Neutrophil (primary cell): ENCODE measurements around the gene BRI3.

Source experiments
- H3K27ac ChIP-seq: fragments of 200-600 bp; sonication (generic); 2 replicates; pipeline ENCODE4 v1.5.1; 2016; ENCODE audit warnings: mild to moderate bottlenecking, moderate library complexity
- H3K27me3 ChIP-seq: fragments of 200-600 bp; sonication (generic); 2 replicates; pipeline ENCODE4 v1.6.0; 2016; ENCODE audit warnings: mild to moderate bottlenecking
- H3K36me3 ChIP-seq: fragments of 200-600 bp; sonication (generic); 2 replicates; pipeline ENCODE4 v1.5.1; 2017
- H3K4me1 ChIP-seq, 2 experiments: fragments of 200-600 bp in 1 of 2; sonication (generic) in 1 of 2; 1 replicate in 1 of 2; 2 replicates in 1 of 2; pipeline versions ENCODE4 v1.5.1 to v1.6.1; 2013 to 2016; ENCODE audit warnings: low read depth in 1 of 2, low read length in 1 of 2, mild to moderate bottlenecking in 1 of 2, moderate library complexity in 1 of 2; ENCODE audit not compliant: control insufficient read depth in 1 of 2, insufficient read depth in 1 of 2
- H3K4me3 ChIP-seq, 2 experiments: fragments of 200-600 bp in 1 of 2; sonication (generic) in 1 of 2; 1 replicate in 1 of 2; 2 replicates in 1 of 2; pipeline ENCODE4 v1.5.1; 2013 to 2016; ENCODE audit warnings: low read depth in 1 of 2, low read length in 1 of 2, mild to moderate bottlenecking in 1 of 2, moderate library complexity in 1 of 2
- H3K9me3 ChIP-seq: fragments of 200-600 bp; sonication (generic); 2 replicates; pipeline ENCODE4 v1.5.1; 2016
- CTCF ChIP-seq: fragments of 200-600 bp; sonication (generic); IDR thresholded peaks from 2 replicates; pipeline ENCODE4 v1.5.1; 2016; ENCODE audit warnings: antibody characterized with exemption

BRI3 gene

GRCh38 chr7:98288064-98288823, 6.8 kb downstream of the BRI3 start:
- H3K36me3 ChIP-seq, result peaks cover 62% of the 10 kb centered on the region
- no peaks in the 10 kb centered on the region for H3K27me3 ChIP-seq
- peaks cover 54 to 64% of the 10 kb centered on the region in 2 experiments for H3K4me1 ChIP-seq
- no peaks in the 10 kb centered on the region for H3K9me3 ChIP-seq
- no peak for TF ChIP-seq CTCF
- H3K4me3 ChIP-seq, result peak overlapping the region; percentile 20 to 44
- H3K27ac ChIP-seq, result peak overlapping the region; percentile 98

- no peaks in the 10 kb centered on the region for H3K9me3 ChIP-seq
- peak overlapping the region; percentile 98 for H3K27ac ChIP-seq
- H3K27me3 ChIP-seq, result no peaks in the 10 kb centered on the region
- no peak for TF ChIP-seq CTCF
- H3K36me3 ChIP-seq, result peaks cover 74% of the 10 kb centered on the region
- no peak overlapping the region for H3K4me3 ChIP-seq
- H3K4me1 ChIP-seq, result peaks cover 54 to 57% of the 10 kb centered on the region in 2 experiments
Observed at GRCh38 chr7:98289333-98289875, 7.9 kb downstream of the BRI3 start.

- Histone ChIP-seq H3K36me3 (peaks cover 94% of the 10 kb centered on the region), H3K4me3 (no peak overlapping the region)
- no peak for TF ChIP-seq CTCF
Observed at GRCh38 chr7:98291717-98292116, 10.2 kb downstream of the BRI3 start.

GRCh38 chr7:98293265-98293664, 11.8 kb downstream of the BRI3 start:
- Histone ChIP-seq H3K4me3 (no peak overlapping the region), H3K36me3 (peaks cover 94% of the 10 kb centered on the region), H3K9me3 (no peaks in the 10 kb centered on the region), H3K4me1 (peaks cover 27 to 29% of the 10 kb centered on the region in 2 experiments), H3K27me3 (no peaks in the 10 kb centered on the region), H3K27ac (peak overlapping the region; percentile 50)
- no peak for TF ChIP-seq CTCF

More at GRCh38 chr7:98291717-98292116, 10.2 kb downstream of the BRI3 start:
- no peaks in the 10 kb centered on the region for H3K27me3 ChIP-seq
- peak overlapping the region; percentile 42 for H3K27ac ChIP-seq
- H3K9me3 ChIP-seq, result no peaks in the 10 kb centered on the region
- peaks cover 42 to 45% of the 10 kb centered on the region in 2 experiments for H3K4me1 ChIP-seq

GRCh38 chr7:98293746-98294145, 12.3 kb downstream of the BRI3 start:
- Histone ChIP-seq H3K27me3 (no peaks in the 10 kb centered on the region), H3K4me1 (peaks cover 22 to 24% of the 10 kb centered on the region in 2 experiments), H3K36me3 (peaks cover 94% of the 10 kb centered on the region), H3K27ac (peak overlapping the region; percentile 50), H3K9me3 (no peaks in the 10 kb centered on the region), H3K4me3 (no peak overlapping the region)
- TF ChIP-seq CTCF, result no peak
